ENCODE data around the gene KRTAP10-1.

Gene KRTAP10-1

GRCh38 chr21:44527983-44528633 is 11.9 kb downstream of the KRTAP10-1 start:
- DNase-seq (ENCODE audit: low spot score), result no peak

- no peak for DNase-seq (ENCODE audit: low spot score)
These were observed 12.6 kb downstream of the KRTAP10-1 start for GRCh38 chr21:44527156-44527982.

GRCh38 chr21:44526096-44526997 is 13.6 kb downstream of the KRTAP10-1 start:
- no peak for DNase-seq (ENCODE audit: low spot score)

GRCh38 chr21:44525391-44526095 is 14.5 kb downstream of the KRTAP10-1 start:
- no peak for DNase-seq (ENCODE audit: low spot score)

- DNase-seq (ENCODE audit: low spot score), result no peak
These were observed 15.3 kb downstream of the KRTAP10-1 start for GRCh38 chr21:44524414-44525371.

- DNase-seq (ENCODE audit: low spot score), result no peak
These were observed 16.2 kb downstream of the KRTAP10-1 start for GRCh38 chr21:44523567-44524413.

GRCh38 chr21:44522753-44523204 is 17.2 kb downstream of the KRTAP10-1 start:
- DNase-seq (ENCODE audit: low spot score), result no peak

GRCh38 chr21:44521928-44522752 is 17.9 kb downstream of the KRTAP10-1 start:
- DNase-seq (ENCODE audit: low spot score), result no peak

GRCh38 chr21:44521301-44521927 is 18.6 kb downstream of the KRTAP10-1 start:
- DNase-seq (ENCODE audit: low spot score), result no peak

GRCh38 chr21:44520326-44521300 is 19.4 kb downstream of the KRTAP10-1 start:
- no peak for DNase-seq (ENCODE audit: low spot score)

- DNase-seq (ENCODE audit: low spot score), result no peak
These were observed 20.4 kb downstream of the KRTAP10-1 start for GRCh38 chr21:44519346-44520325.

- DNase-seq (ENCODE audit: low spot score), result no peak
These were observed 21.3 kb downstream of the KRTAP10-1 start for GRCh38 chr21:44518686-44519085.

GRCh38 chr21:44517175-44517899 is 22.7 kb downstream of the KRTAP10-1 start:
- peak; percentile 20 for DNase-seq (ENCODE audit: low spot score)

GRCh38 chr21:44516828-44517174 is 23.2 kb downstream of the KRTAP10-1 start:
- no peak for DNase-seq (ENCODE audit: low spot score)

- DNase-seq (ENCODE audit: low spot score), result no peak
These were observed 23.7 kb downstream of the KRTAP10-1 start for GRCh38 chr21:44516342-44516741.
